ENCODE data around the gene LPP.

LPP gene

DNA sequence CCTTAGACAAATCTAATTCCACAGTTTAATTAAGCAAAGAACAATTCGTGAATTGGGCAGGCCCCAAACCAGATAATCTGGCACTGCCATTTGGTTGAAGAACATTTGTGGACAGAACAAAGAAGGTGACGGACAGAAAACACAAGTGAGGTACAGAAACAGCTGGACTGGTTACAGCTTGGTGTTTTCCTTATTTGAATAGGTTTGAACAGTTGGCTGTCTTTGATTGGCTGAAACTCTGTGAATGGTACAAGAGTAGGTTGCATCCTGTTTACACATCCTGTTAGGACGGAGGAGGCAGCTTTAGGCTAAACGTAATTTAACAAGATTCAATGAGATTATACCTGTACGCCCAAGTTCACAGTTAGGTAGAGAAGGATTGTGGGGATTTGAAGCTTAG, 114.4 kb downstream of the LPP start:
- H3K4me1 Mint-ChIP-seq = peaks cover 30% of the 10 kb centered on the region

DNA sequence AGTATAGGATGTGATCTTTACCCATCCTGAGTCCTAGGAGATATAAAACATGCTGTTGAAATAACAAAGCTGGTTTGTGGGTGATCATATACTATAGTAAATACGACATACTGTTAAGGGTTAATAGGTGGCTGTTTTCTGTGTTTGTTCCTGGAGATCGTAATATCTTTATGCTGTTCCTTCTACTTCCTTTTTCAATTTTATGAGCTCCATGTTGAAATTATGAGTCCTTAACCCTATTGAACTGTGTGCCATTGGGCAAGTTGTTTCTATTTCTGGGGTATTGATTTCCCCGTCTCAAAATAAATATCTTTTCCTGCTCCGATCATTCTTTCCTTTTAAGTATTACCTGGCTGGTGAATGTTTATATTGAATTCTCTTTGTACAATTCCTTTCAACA, 115.1 kb downstream of the LPP start:
- Mint-ChIP-seq H3K4me1 (peaks cover 32% of the 10 kb centered on the region), H3K27me3 (no peaks in the 10 kb centered on the region), H3K9me3 (no peaks in the 10 kb centered on the region), H3K27ac (no peak overlapping the region), H3K4me3 (no peak overlapping the region)
- no peak for ATAC-seq
- no peak for DNase-seq

More for the DNA sequence above, 114.4 kb downstream of the LPP start:
- Mint-ChIP-seq H3K4me3 (no peak overlapping the region), H3K27ac (no peak overlapping the region), H3K9me3 (no peaks in the 10 kb centered on the region), H3K27me3 (no peaks in the 10 kb centered on the region)
- ATAC-seq = no peak
- no peak for DNase-seq

DNA sequence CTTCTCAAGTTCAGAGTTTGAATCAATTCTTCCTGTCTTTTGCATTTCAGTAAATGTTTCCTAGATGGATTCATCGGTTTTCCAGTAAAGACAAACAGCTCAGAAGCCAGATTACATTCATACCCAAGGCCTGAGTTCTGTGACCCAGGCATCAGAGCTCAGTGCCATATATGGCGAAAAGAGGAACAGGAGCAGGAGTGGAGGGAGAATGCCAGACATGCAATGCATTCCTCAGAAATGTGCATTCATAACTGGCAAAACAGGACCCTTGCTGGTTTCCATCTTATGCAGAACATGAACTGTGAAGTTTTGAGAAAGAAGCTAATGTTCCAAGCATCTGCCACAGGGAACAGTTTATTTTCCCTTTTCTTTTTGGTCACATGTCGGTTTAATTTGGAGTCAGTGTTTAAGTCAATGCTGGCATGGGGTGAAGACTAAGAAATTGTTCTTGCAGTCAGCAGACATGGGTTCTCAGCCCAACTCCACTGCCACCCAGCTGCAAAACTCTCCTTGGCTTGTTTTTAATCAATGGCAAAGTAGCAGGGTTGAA, 116.5 kb downstream of the LPP start:
- Mint-ChIP-seq H3K4me1 (peaks cover 34% of the 10 kb centered on the region), H3K27me3 (no peaks in the 10 kb centered on the region), H3K27ac (no peak overlapping the region), H3K9me3 (no peaks in the 10 kb centered on the region), H3K4me3 (no peak overlapping the region)
- DNase-seq = no peak
- ATAC-seq = no peak

DNA sequence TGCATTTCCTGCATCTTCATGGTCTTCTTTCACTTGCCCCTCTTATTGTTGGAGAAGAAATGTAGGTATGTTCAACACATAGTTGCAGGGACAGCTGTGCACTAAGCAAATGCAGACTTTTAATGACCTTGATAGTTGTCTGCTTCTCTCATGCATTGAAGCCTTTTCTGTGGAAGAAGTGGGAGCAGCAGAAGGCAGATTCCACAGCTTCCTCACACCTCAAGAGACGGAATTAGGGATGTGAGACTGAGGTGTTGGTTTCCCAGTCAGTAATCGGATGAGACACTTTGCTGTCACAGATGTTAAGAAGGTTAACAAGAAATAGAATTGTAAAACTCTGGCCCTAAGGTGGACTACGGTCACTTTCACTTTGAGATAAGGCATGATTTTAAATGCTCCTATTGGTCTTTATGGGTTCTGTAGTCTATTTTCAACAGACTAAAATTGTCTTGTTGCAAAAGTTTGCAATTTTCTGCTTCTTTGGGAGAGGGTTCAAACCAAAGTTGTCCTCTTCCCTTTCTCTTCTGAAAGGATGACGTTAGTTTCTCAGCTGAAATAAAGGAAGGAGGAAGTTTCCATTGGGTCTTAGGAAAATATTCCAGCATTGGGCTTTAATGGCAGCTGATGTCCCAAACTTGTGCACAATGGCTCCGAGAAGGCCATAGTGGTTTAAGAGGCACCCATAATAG, 117.4 kb downstream of the LPP start:
- Mint-ChIP-seq H3K4me1 (peaks cover 34% of the 10 kb centered on the region), H3K27ac (no peak overlapping the region), H3K4me3 (no peak overlapping the region), H3K9me3 (no peaks in the 10 kb centered on the region), H3K27me3 (no peaks in the 10 kb centered on the region)
- no peak for ATAC-seq
- no peak for DNase-seq

DNA sequence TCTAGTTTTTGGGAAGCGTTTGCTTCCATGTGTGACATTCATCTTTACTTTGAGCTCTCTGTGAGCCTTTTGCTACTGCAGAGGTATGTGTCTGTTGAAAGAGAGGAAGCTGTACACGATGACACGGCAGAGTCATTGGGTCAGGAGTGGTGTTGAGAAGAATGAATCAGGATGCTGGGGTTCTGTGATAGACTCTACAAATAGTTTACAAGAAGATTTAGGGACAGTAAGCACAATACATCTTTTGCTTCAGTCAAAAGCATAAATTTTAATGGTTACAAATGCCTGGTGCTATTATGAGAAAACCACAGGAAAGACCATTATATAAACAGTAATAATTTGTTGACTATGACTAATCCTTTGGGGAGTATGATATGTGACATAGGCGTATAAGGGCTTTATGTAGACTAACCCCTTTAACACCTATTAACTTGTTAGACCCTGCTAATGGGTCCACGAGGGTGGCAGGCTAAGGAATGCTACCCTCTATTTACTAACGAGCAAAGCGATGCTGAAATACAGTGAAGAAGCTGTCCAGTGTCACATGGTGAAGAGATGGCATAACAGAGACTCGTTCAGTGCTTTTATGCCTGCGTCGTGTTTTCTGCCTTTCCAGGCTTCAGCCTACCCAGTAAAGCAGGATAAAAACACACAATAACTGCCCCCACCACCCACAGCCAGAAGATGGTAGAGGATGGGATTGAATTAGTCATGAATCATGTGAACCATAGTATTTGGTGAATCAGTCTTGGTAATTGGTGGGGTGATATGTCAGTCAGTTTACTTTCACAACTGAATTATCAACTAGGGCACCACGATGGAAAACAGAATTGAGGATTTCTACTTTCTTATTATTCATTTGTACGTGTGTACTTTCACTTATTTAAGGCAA, 118.8 kb downstream of the LPP start:
- no peak overlapping the region for H3K27ac Mint-ChIP-seq
- peaks cover 34% of the 10 kb centered on the region for H3K4me1 Mint-ChIP-seq
- H3K4me3 Mint-ChIP-seq = no peak overlapping the region
- no peak for DNase-seq
- H3K27me3 Mint-ChIP-seq = no peaks in the 10 kb centered on the region
- H3K9me3 Mint-ChIP-seq = no peaks in the 10 kb centered on the region
- ATAC-seq = peak; percentile 74

DNA sequence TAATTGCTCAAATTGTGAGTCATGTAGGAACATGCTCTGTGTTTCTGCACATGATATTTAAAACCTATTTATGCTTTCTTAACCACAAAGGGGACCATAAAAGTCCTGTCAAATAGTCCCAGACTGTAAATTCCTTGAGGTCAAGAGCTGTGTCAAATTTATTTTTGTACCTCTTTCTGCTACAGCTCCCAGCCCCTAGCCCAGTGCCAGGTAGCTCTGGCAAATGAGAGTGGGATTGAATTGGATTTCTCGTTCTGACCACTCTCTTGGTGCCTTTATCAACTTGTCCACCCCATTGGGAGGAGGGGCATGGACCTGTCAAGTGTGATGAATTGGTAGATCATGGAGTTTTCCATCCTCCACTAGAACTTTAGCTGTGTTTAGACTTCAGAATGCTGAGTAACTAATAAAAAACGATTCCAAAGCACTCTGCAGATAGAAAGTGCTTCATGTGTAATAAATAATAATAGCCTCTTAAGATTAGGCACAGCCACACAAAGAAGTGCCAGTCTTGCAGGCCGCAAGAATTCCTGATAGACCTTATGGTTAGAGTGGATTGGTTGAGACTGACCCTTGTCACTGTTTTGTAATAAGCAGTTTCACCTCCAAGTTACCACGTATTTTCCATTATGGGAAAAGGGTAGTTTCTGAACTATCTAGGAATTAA, 120.4 kb downstream of the LPP start:
- Mint-ChIP-seq H3K27ac (no peak overlapping the region), H3K9me3 (no peaks in the 10 kb centered on the region), H3K4me3 (no peak overlapping the region), H3K27me3 (no peaks in the 10 kb centered on the region), H3K4me1 (peaks cover 35% of the 10 kb centered on the region)
- ATAC-seq (no peak), DNase-seq (no peak)

DNA sequence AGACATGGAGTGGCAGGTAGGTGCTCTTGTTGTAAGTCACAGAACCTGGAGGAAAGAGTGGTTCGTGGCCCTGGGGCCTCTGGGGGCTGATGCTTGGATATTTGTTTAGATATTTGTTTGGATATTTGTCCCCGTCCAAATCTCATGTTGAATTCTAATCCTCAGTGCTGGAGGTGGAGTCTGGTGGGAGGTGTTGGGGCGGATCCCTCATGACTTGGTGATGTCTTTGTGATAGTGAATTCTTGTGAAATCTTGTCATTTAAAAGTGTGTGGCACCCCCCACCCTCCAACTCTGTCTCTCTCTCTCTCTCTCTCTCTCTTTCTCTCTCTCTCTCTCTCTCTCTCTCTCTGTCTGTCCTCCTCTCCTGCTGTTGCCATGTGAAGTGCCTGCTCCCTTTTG, 122.4 kb downstream of the LPP start:
- DNase-seq (no peak), ATAC-seq (no peak)
- H3K27me3 Mint-ChIP-seq = no peaks in the 10 kb centered on the region
- H3K4me1 Mint-ChIP-seq = peaks cover 28% of the 10 kb centered on the region
- H3K9me3 Mint-ChIP-seq = no peaks in the 10 kb centered on the region
- no peak overlapping the region for H3K27ac Mint-ChIP-seq
- H3K4me3 Mint-ChIP-seq = no peak overlapping the region

DNA sequence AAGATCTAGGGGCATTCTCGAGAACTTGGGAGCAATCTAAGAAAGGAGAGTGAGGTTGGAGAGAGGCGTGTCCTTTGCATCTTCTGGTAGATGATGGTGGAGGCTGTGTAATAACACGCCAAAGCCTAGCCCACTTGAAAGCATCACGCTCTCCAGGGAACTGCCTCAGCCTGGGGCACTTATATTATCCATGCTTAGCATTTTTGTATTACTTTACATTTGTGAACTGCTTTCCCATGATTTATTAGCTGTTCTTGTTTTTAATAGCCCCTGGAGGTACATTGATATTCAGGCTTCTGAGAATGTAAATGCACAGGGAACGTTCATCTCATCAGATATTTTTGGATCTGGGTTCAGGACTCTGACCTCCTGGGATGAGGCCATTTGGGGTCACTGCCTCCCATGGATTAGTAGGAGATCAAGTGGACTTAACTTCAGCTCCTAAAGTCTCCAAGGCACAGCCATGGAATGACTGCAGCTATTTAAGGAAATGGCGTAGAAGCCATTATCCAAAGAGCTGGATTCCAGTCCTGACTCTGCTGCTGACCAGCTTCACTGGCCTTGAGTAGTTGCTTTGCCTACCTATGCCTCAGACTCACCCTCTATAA, 124.9 kb downstream of the LPP start:
- Mint-ChIP-seq H3K9me3 (no peaks in the 10 kb centered on the region), H3K27ac (no peak overlapping the region), H3K27me3 (no peaks in the 10 kb centered on the region), H3K4me3 (no peak overlapping the region), H3K4me1 (peaks cover 29% of the 10 kb centered on the region)
- DNase-seq (no peak), ATAC-seq (no peak)

DNA sequence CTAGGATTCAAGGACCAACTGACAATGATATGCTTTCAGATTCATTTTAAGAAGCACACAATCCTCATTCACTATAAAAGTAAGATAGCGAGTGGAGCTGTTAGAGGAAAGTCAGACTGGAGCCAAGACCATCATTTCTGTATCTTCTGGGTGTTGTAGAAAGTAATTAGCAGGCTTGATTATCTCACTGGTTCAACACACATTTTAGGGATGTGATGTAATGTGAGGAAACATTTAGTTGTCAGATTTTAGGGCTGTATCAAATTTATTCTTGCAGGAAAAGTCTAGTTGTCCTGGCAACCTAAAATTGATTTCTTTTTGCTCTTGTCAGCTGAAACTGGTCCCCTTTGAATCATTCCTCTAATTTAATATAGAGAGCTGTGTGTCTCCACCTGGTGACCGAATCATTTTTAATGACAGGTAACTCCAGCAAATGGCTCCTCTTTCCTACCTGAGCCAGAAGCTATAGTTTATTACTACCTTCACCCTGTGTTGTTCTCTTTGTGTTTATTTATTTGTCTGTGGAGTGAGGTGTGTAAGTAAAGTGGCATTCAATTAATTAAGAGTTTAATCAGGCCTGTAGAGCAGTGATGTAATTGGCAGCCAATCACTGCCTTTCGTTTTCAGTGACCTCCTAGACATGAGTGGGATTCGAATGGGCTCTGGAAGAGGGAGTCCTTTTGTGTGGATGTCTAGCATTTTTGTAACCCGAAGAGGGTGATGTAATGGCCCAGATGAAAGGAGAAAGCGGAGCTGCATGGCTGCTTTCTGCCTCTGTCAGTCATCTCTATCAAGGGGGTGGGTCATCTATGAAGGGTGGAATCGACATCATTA, 125.8 kb downstream of the LPP start:
- DNase-seq (no peak), ATAC-seq (no peak)
- Mint-ChIP-seq H3K4me1 (peaks cover 34% of the 10 kb centered on the region), H3K27ac (peak overlapping the region; percentile 39 to 73), H3K27me3 (no peaks in the 10 kb centered on the region), H3K4me3 (no peak overlapping the region), H3K9me3 (no peaks in the 10 kb centered on the region)

DNA sequence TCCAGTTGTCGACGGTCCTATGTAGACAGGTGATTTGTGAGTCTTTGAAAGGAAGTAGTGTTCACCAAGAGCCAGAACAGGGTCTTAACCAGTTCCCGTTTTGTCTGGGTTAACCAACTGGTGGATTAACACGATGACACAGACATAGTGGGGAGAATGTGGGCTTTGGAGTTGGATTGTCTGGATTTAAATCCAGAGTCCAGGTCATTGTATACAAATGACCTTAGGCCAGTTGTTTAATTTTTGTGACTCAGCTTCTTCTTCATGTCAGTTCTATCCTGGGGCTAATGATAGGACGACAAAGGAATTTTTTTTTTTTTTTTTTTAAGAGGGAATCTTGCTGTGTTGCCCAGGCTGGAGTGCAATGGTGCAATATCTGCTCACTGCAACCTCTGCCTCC, 126.7 kb downstream of the LPP start:
- Mint-ChIP-seq H3K4me1 (peaks cover 43% of the 10 kb centered on the region), H3K27ac (no peak overlapping the region), H3K9me3 (no peaks in the 10 kb centered on the region), H3K4me3 (no peak overlapping the region), H3K27me3 (no peaks in the 10 kb centered on the region)
- ATAC-seq = no peak
- DNase-seq = no peak

DNA sequence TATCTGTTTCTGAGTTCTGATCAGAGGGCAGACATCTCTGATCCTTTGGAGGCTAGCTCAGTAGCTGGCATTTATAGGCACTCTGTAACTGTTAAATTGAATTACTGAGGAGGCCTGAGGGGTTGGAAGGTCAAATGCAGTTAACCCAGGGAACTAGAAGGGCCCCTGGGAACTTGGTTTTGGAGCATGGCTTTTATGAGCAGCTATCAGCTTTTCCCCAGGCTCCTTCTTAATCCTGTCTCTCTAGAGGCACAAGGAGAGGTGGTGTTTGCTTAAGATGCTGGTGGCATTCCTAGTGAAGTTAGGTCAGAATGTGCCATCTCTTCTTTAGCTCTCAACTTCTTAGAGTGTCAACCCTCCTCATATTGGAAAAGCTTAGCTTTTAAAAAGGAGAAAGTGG, 128.9 kb downstream of the LPP start:
- Mint-ChIP-seq H3K4me1 (peaks cover 56% of the 10 kb centered on the region), H3K4me3 (no peak overlapping the region), H3K9me3 (no peaks in the 10 kb centered on the region), H3K27ac (no peak overlapping the region), H3K27me3 (no peaks in the 10 kb centered on the region)
- DNase-seq = no peak
- no peak for ATAC-seq

DNA sequence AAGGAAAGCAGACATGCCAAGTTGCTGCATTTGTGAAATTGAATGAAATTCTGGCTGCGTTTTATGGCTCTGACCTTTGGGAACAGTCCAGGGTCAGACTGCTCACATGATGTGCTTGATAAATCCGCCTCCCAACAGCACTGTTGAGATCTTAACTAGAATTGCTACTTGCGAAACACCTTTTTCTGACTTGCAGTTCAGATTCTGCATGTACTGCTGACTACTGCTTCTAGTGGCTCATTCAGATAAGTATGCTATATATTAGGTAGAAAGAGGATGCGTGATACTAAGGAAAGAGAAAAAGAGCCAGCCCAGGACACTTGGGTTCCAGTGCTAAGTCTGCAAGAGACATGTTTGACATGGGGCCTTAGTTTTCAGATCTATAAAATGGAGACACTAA, 129.4 kb downstream of the LPP start:
- Mint-ChIP-seq H3K4me3 (peak overlapping the region in 1 of 2 donors; percentile 9), H3K27ac (peak overlapping the region in 1 of 2 donors; percentile 54), H3K9me3 (no peaks in the 10 kb centered on the region), H3K4me1 (peaks cover 59% of the 10 kb centered on the region), H3K27me3 (no peaks in the 10 kb centered on the region)
- ATAC-seq = no peak
- DNase-seq = no peak

DNA sequence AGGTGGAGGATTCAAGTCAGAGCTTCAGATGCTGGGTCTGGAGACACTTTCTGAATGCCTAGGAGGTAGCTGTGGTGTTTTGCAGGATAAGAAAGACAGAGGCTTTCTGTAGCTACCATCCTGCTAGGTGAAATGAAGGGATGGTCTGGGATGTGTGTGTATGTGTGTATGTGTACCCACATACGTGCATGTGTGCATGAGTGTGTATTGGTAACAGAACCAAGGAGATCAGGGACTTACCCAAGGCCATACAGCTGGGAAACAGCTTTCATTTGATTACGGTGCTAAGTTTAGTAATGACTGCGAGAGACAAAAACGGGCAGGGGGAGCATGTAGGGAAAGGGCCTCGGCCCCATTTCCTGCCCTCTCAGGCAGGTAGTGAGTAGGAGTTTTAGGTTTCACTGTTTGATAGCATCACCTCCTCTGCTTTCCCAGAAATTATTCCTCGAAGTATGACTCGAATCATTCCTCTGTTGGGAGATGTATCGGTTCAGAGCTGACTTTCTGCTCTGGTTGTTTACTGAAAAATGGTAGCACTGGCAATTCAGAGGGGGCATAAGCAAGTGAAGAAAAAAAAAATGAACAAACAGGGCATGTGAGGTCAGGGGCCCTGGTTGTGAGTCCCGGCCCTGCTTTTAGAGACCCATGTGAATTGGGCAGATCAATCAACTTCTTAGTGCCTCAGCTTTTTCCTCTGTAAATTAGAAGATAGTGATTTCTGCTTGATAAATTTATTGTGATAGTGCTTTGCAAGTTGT, 130.7 kb downstream of the LPP start:
- ATAC-seq (peak; percentile 93), DNase-seq (peak; percentile 30 to 67)
- peak overlapping the region; percentile 30 to 33 for H3K4me3 Mint-ChIP-seq
- no peaks in the 10 kb centered on the region for H3K9me3 Mint-ChIP-seq
- peak overlapping the region; percentile 2 to 77 for H3K27ac Mint-ChIP-seq
- peaks cover 57% of the 10 kb centered on the region for H3K4me1 Mint-ChIP-seq
- H3K27me3 Mint-ChIP-seq = no peaks in the 10 kb centered on the region

DNA sequence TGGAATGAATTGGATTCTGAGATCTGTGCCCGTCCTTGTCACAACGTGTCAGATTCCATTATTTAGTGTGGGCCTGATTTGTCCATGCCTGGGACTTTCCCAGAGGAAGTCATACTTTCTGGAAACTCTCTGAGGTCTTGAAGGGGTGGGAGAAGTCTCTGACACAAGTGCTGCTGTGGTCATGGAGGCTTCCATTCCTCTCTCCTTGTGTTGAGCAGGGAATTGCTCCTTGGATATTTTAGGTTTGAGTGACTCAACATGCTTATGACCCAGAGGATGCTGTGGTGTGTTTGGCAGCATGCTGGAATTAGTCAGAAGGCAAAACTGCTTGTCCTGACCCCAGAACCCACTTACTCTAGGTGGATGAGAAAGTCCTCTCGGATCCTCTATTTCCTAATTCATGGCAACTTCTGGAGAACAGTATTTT, 132.1 kb downstream of the LPP start:
- Mint-ChIP-seq H3K4me3 (peak overlapping the region; percentile 44 to 54), H3K4me1 (peaks cover 56% of the 10 kb centered on the region), H3K9me3 (no peaks in the 10 kb centered on the region), H3K27me3 (no peaks in the 10 kb centered on the region), H3K27ac (peak overlapping the region in 1 of 2 donors; percentile 36)
- DNase-seq = no peak
- peak; percentile 29 for ATAC-seq
